HCT116 (cell line): ENCODE measurements around the gene ATXN1. TPM values are rescaled to one million over a fixed set of nuclear protein-coding genes. Genes with fewer than 3 reads are reported as not detected.

Experiments
- ATAC-seq: fragments of 200-7000 bp; cut with Tn5 transposase; 2 replicates; pipeline ENCODE4 v1.9.1; 2020; ENCODE audit warnings: mild to moderate bottlenecking, moderate library complexity
- BruUV-seq: library from RNA; stranded (reverse); fragments of 400-500 nt; replicated peaks from 2 replicates; lab custom pipeline; 2021; lab: Mats Ljungman, UMichigan
- CTCF ChIA-PET: fragments of 300-600 bp; sonication (Branson Sonifier 250); formaldehyde crosslinking; loops from one replicate; lab custom pipeline; 2021; ENCODE audit warnings: antibody characterized with exemption; lab: Charles Lee
- POLR2A ChIA-PET: fragments of 300-600, 350-600 bp; sonication (Branson Sonifier 250); formaldehyde crosslinking; loops from one replicate; lab custom pipeline; 2021; ENCODE audit warnings: antibody characterized with exemption; lab: Charles Lee
- RAD21 ChIA-PET, 2 experiments: fragments of 300-600 bp; sonication (Branson Sonifier 250); formaldehyde crosslinking; loops; one replicate each; lab custom pipeline; 2023; ENCODE audit warnings: low total read pairs in 2 of 2; ENCODE audit not compliant: uncharacterized antibody in 2 of 2, unreplicated experiment in 2 of 2, low non-redundant PET in 1 of 2; lab: Charles Lee
- DNase-seq: peaks from one replicate; pipeline ENCODE4 v3.0.0-alpha.2; 2010; ENCODE audit warnings: low read depth, low spot score
- H2AFZ ChIP-seq: fragments of 200-600 bp; shearing (Covaris generic), sonication (generic); 2 replicates; pipeline ENCODE4 v1.6.1; 2017; ENCODE audit warnings: low read depth, mixed run types, mixed read lengths, antibody characterized with exemption, low read length; ENCODE audit not compliant: poor library complexity, severe bottlenecking
- H3K27ac ChIP-seq: 2 replicates; pipeline ENCODE4 v1.5.1; 2012; ENCODE audit warnings: low read depth, low read length
- H3K27me3 ChIP-seq: fragments of 200-600 bp; sonication (generic); 2 replicates; pipeline ENCODE4 v1.6.1; 2016; ENCODE audit warnings: mixed run types, low read length, mixed read lengths; ENCODE audit not compliant: insufficient read depth
- H3K36me3 ChIP-seq, 2 experiments: fragments of 200-500 bp in 1 of 2; fragments of 200-600 bp in 1 of 2; sonication (Bioruptor generic) in 1 of 2; sonication (generic) in 1 of 2; 2 replicates each; pipeline versions ENCODE4 v1.5.1 to v1.6.1; 2014 to 2016; ENCODE audit warnings: low read length in 2 of 2, inconsistent platforms in 1 of 2, mixed read lengths in 1 of 2, mixed run types in 1 of 2; ENCODE audit not compliant: insufficient read depth in 2 of 2, control insufficient read depth in 1 of 2
- H3K4me1 ChIP-seq, 2 experiments: fragments of 200-600 bp in 1 of 2; sonication (generic) in 1 of 2; 2 replicates each; pipeline versions ENCODE4 v1.5.1 to v1.6.1; 2012 to 2017; ENCODE audit warnings: low read length in 2 of 2, inconsistent platforms in 1 of 2, mild to moderate bottlenecking in 1 of 2, mixed read lengths in 1 of 2, mixed run types in 1 of 2, moderate library complexity in 1 of 2; ENCODE audit not compliant: insufficient read depth in 2 of 2, control insufficient read depth in 1 of 2
- H3K4me2 ChIP-seq: fragments of 200-600 bp; sonication (generic); 2 replicates; pipeline ENCODE4 v1.6.1; 2017; ENCODE audit warnings: mixed run types, low read length, mixed read lengths
- H3K4me3 ChIP-seq, 2 experiments: fragments of 200-600 bp in 1 of 2; sonication (generic) in 1 of 2; replicated peaks in 1 of 2; 2 replicates each; pipeline ENCODE4 v1.5.1; 2011 to 2016; ENCODE audit warnings: low read length in 2 of 2, control low read depth in 1 of 2, low read depth in 1 of 2, mild to moderate bottlenecking in 1 of 2, mixed read lengths in 1 of 2, mixed run types in 1 of 2
- H3K79me2 ChIP-seq: fragments of 200-600 bp; sonication (generic); 2 replicates; pipeline ENCODE4 v1.6.1; 2017; ENCODE audit warnings: mild to moderate bottlenecking, mixed run types, low read length, moderate library complexity, mixed read lengths; ENCODE audit not compliant: insufficient read depth
- H3K9ac ChIP-seq: fragments of 200-600 bp; sonication (generic); 2 replicates; pipeline ENCODE4 v1.6.1; 2016; ENCODE audit warnings: low read length, mixed read lengths
- H3K9me2 ChIP-seq: fragments of 200-600 bp; sonication (generic), shearing (Covaris generic); 2 replicates; pipeline ENCODE4 v1.6.1; 2017; ENCODE audit warnings: mixed run types, mild to moderate bottlenecking, moderate library complexity; ENCODE audit not compliant: insufficient read depth
- H3K9me3 ChIP-seq, 2 experiments: fragments of 200-500 bp in 1 of 2; fragments of 200-600 bp in 1 of 2; sonication (Bioruptor generic) in 1 of 2; sonication (generic) in 1 of 2; 2 replicates each; pipeline ENCODE4 v1.6.1; 2014 to 2017; ENCODE audit warnings: low read length in 2 of 2, mixed read lengths in 2 of 2, inconsistent platforms in 1 of 2, low read depth in 1 of 2, mild to moderate bottlenecking in 1 of 2, mixed run types in 1 of 2, moderate library complexity in 1 of 2; ENCODE audit not compliant: control insufficient read depth in 1 of 2, insufficient read depth in 1 of 2
- H4K20me1 ChIP-seq: fragments of 200-600 bp; sonication (generic), shearing (Covaris generic); 2 replicates; pipeline ENCODE4 v1.6.1; 2017; ENCODE audit warnings: mixed run types, mild to moderate bottlenecking, moderate library complexity; ENCODE audit not compliant: insufficient read depth
- CBX3 ChIP-seq: IDR thresholded peaks from 2 replicates; pipeline ENCODE4 v1.6.1; 2012; ENCODE audit warnings: low read depth
- CEBPB ChIP-seq: IDR thresholded peaks from 2 replicates; pipeline ENCODE4 v1.6.1; 2012; ENCODE audit warnings: low read depth
- CTCF ChIP-seq, 3 experiments: fragments of 200-600 bp in 1 of 3; sonication (generic) in 1 of 3; IDR thresholded peaks in 2 of 3; conservative IDR thresholded peaks in 1 of 3; 2 replicates each; pipeline ENCODE4 v1.5.1; 2012 to 2017; ENCODE audit warnings: low read depth in 2 of 3, low read length in 2 of 3, antibody characterized with exemption in 1 of 3, borderline replicate concordance in 1 of 3, control low read depth in 1 of 3, mild to moderate bottlenecking in 1 of 3, mixed read lengths in 1 of 3, mixed run types in 1 of 3, moderate library complexity in 1 of 3; ENCODE audit not compliant: insufficient read depth in 1 of 3
- EGR1 ChIP-seq: IDR thresholded peaks from 2 replicates; pipeline ENCODE4 v1.6.1; 2012; ENCODE audit warnings: low read depth
- ELF1 ChIP-seq: IDR thresholded peaks from 2 replicates; pipeline ENCODE4 v1.6.1; 2012; ENCODE audit warnings: low read depth, borderline replicate concordance
- EZH2phosphoT487 ChIP-seq: fragments of 200-600 bp; IDR thresholded peaks from 2 replicates; pipeline ENCODE4 v1.6.1; 2018; ENCODE audit warnings: antibody characterized with exemption, borderline replicate concordance
- FOSL1 ChIP-seq: IDR thresholded peaks from 2 replicates; pipeline ENCODE4 v1.6.1; 2012; ENCODE audit warnings: low read depth
- JUND ChIP-seq: IDR thresholded peaks from 2 replicates; pipeline ENCODE4 v1.6.1; 2012
- RAD21 ChIP-seq: IDR thresholded peaks from 2 replicates; pipeline ENCODE4 v1.6.1; 2012; ENCODE audit warnings: low read depth, mild to moderate bottlenecking
- SIN3A ChIP-seq: IDR thresholded peaks from 2 replicates; pipeline ENCODE4 v1.6.1; 2012; ENCODE audit warnings: low read depth
- SP1 ChIP-seq: IDR thresholded peaks from 2 replicates; pipeline ENCODE4 v1.6.1; 2012; ENCODE audit warnings: low read depth
- SRF ChIP-seq: IDR thresholded peaks from 2 replicates; pipeline ENCODE4 v1.6.1; 2012; ENCODE audit warnings: low read depth
- TCF7L2 ChIP-seq: IDR thresholded peaks from 2 replicates; pipeline ENCODE4 v1.7.0; 2011; ENCODE audit warnings: borderline replicate concordance, inconsistent platforms; ENCODE audit not compliant: insufficient read depth, insufficient read length; ENCODE audit errors: extremely low read depth
- YY1 ChIP-seq: IDR thresholded peaks from 2 replicates; pipeline ENCODE4 v1.6.1; 2011; ENCODE audit warnings: low read length, low read depth, moderate library complexity, mild to moderate bottlenecking; ENCODE audit not compliant: insufficient replicate concordance; ENCODE audit errors: extremely low read depth
- ZFX ChIP-seq: fragments of 450-650 bp; IDR thresholded peaks from 2 replicates; pipeline ENCODE4 v1.6.1; 2017
- ZNF274 ChIP-seq: fragments of 200-500 bp; sonication (Bioruptor generic); IDR thresholded peaks from 2 replicates; pipeline ENCODE4 v1.6.1; 2014; ENCODE audit warnings: mild to moderate bottlenecking, low read depth, low read length, inconsistent platforms
- intact Hi-C: fragments of 100-400 bp; cut with micrococcal nuclease; formaldehyde crosslinking; loops from 2 replicates; pipeline ENCODE4 v1.10.0; 2022
- total RNA-seq: library from RNA; stranded (reverse); gene quantifications from one replicate; pipeline ENCODE4 v1.2.1, GENCODE V29; 2021; ENCODE audit not compliant: unreplicated experiment
- TF ChIP-seq, protein P1 (sequence below): IDR thresholded peaks from 2 replicates; pipeline ENCODE4 v1.6.1; 2012
- TF ChIP-seq, protein P2 (sequence below): IDR thresholded peaks from 2 replicates; pipeline ENCODE4 v1.6.1; 2011; ENCODE audit warnings: mild to moderate bottlenecking, low read length, moderate library complexity; ENCODE audit not compliant: insufficient replicate concordance; ENCODE audit errors: extremely low read depth
- TF ChIP-seq, protein P3 (sequence below): IDR thresholded peaks from 2 replicates; pipeline ENCODE4 v1.6.1; 2012; ENCODE audit warnings: low read depth

Gene ATXN1
- total RNA-seq, 1 experiment from 2014 or later: 21.0 TPM

GRCh38 chr6:16766836-16767745, 5.8 kb upstream of the ATXN1 start:
- no peak for ATAC-seq
- H3K4me2 ChIP-seq: peak overlapping the region; percentile 79
- BruUV-seq: no TSS peak
- intact Hi-C loops: no loop called here
- H3K27ac ChIP-seq: no peak overlapping the region
- no peaks in the 10 kb centered on the region for H4K20me1 ChIP-seq
- CTCF ChIA-PET: no interaction called here
- RAD21 ChIA-PET: interaction anchor here in 1 of 2 experiments (0.6 kb wide), 1 partner anchor 187 kb away, joined by 3 read pairs; no protein-coding TSS in a partner anchor
- no peaks in the 10 kb centered on the region for H3K36me3 ChIP-seq
- no peak overlapping the region for H3K4me3 ChIP-seq
- no peaks in the 10 kb centered on the region for H3K9me3 ChIP-seq
- POLR2A ChIA-PET: no interaction called here
- H3K9ac ChIP-seq: peak overlapping the region; percentile 29
- no peaks in the 10 kb centered on the region for H3K79me2 ChIP-seq
- no peaks in the 10 kb centered on the region for H3K27me3 ChIP-seq
- peaks cover 74 to 95% of the 10 kb centered on the region in 2 experiments for H3K4me1 ChIP-seq
- H2AFZ ChIP-seq: no peak overlapping the region
- no peak for DNase-seq
- H3K9me2 ChIP-seq: no peaks in the 10 kb centered on the region
- TF ChIP-seq, protein P1, sequence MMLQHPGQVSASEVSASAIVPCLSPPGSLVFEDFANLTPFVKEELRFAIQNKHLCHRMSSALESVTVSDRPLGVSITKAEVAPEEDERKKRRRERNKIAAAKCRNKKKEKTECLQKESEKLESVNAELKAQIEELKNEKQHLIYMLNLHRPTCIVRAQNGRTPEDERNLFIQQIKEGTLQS: no peak
- TF ChIP-seq SRF: no peak
- TF ChIP-seq TCF7L2: no peak
- TF ChIP-seq ELF1: no peak
- TF ChIP-seq, protein P2, sequence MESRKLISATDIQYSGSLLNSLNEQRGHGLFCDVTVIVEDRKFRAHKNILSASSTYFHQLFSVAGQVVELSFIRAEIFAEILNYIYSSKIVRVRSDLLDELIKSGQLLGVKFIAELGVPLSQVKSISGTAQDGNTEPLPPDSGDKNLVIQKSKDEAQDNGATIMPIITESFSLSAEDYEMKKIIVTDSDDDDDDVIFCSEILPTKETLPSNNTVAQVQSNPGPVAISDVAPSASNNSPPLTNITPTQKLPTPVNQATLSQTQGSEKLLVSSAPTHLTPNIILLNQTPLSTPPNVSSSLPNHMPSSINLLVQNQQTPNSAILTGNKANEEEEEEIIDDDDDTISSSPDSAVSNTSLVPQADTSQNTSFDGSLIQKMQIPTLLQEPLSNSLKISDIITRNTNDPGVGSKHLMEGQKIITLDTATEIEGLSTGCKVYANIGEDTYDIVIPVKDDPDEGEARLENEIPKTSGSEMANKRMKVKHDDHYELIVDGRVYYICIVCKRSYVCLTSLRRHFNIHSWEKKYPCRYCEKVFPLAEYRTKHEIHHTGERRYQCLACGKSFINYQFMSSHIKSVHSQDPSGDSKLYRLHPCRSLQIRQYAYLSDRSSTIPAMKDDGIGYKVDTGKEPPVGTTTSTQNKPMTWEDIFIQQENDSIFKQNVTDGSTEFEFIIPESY: no peak
- no peak for TF ChIP-seq FOSL1
- TF ChIP-seq RAD21: no peak
- TF ChIP-seq, protein P3, sequence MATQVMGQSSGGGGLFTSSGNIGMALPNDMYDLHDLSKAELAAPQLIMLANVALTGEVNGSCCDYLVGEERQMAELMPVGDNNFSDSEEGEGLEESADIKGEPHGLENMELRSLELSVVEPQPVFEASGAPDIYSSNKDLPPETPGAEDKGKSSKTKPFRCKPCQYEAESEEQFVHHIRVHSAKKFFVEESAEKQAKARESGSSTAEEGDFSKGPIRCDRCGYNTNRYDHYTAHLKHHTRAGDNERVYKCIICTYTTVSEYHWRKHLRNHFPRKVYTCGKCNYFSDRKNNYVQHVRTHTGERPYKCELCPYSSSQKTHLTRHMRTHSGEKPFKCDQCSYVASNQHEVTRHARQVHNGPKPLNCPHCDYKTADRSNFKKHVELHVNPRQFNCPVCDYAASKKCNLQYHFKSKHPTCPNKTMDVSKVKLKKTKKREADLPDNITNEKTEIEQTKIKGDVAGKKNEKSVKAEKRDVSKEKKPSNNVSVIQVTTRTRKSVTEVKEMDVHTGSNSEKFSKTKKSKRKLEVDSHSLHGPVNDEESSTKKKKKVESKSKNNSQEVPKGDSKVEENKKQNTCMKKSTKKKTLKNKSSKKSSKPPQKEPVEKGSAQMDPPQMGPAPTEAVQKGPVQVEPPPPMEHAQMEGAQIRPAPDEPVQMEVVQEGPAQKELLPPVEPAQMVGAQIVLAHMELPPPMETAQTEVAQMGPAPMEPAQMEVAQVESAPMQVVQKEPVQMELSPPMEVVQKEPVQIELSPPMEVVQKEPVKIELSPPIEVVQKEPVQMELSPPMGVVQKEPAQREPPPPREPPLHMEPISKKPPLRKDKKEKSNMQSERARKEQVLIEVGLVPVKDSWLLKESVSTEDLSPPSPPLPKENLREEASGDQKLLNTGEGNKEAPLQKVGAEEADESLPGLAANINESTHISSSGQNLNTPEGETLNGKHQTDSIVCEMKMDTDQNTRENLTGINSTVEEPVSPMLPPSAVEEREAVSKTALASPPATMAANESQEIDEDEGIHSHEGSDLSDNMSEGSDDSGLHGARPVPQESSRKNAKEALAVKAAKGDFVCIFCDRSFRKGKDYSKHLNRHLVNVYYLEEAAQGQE: no peak
- TF ChIP-seq SIN3A: no peak
- TF ChIP-seq ZNF274: no peak
- TF ChIP-seq CTCF (IDR thresholded peaks at IDR 0.05 in 2 of 3, conservative IDR thresholded peaks at IDR 0.05 in 1 of 3; ENCODE audit: borderline replicate concordance in 1 of 3, insufficient read depth in 1 of 3, low read depth in 2 of 3, low read length in 2 of 3): no peak
- TF ChIP-seq YY1: no peak
- no peak for TF ChIP-seq ZFX
- TF ChIP-seq JUND: no peak
- TF ChIP-seq EGR1: no peak
- TF ChIP-seq CEBPB: no peak
- no peak for TF ChIP-seq SP1
- no peak for TF ChIP-seq CBX3
- no peak for TF ChIP-seq EZH2phosphoT487
